ENCODE measurements around the gene EHF.

- no peak for TF ChIP-seq EZH2 (IDR thresholded peaks at IDR 0.05; ENCODE audit: borderline replicate concordance)
- no peak for TF ChIP-seq CTCF (IDR thresholded peaks at IDR 0.05; ENCODE audit: poor library complexity)
Observed at GRCh38 chr11:34643311-34643710, 22.4 kb downstream of the EHF start.

Data from hepatocyte (in vitro differentiated cells).